DMS 273 treated with DMSO at 0.1 percent for 48 hours (cell line): ENCODE data around the gene TEX22.

ENCODE experiments used
- DNase-seq: peaks from one replicate; lab custom pipeline; 2025; lab: John Stamatoyannopoulos, UW

The TEX22 gene

DNA sequence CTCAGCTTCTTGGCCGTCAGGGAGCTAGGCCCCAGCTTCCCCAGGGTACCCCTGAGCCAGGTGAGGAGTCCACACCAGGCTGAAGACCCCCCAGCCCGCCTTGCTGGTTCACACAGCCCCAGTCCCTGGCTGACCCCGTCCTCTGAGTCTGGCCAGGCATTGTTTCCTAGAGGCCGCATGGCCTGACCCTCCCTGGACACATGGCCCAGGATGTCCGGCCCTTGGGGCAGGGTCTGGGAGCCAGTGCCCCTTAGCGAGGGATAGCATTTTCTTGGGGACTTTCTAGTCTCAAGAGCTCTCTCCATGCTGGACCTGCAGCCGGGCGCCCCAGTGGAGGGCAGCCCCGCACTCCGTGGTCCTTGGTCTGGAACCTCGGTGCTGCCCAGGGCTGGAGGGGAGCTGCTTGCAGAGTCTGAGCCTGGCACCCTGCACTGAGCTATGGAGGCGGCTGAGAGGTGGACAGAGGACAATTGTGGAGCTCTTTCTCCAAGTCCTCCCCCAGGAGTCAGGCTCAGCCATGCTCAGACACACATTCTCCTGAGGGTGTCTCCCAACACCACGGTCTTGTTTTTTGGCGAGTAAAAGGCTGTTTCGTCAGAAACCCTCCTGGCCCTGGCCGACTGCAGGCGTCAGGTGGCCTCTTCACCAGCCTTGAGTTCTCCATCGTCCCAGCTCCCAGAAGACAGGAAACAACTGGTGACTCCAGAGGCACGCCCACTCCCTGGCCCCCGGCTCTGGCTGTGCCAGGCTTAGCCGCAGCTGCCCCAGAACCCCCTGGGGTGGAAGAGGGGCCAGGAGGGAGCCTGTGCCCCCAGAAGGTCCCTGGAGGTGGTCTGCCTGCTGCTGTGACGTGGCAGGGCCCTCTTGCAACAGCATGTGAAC, 58.6 kb downstream of the TEX22 start:
- DNase-seq, result no peak

DNA sequence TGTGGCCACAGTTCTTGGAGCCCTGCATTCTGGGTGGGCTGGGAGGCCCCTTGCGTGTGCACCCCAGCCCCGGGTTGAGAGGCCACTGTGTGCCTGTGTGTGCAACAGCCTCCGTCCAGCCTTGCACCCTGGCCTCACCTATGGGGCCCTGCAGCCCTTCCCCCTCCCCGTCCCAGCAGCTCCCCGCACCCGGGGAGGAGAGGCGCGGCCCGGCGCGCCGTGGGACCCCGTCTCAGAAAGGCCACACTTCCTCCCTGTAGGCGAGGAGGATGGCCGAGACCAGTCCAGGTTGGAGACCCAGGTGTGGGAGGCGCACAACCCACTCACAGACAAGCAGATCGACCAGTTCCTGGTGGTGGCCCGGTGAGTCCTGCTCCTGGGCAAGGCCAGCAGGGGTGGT, 59.7 kb downstream of the TEX22 start:
- DNase-seq, result no peak

DNA sequence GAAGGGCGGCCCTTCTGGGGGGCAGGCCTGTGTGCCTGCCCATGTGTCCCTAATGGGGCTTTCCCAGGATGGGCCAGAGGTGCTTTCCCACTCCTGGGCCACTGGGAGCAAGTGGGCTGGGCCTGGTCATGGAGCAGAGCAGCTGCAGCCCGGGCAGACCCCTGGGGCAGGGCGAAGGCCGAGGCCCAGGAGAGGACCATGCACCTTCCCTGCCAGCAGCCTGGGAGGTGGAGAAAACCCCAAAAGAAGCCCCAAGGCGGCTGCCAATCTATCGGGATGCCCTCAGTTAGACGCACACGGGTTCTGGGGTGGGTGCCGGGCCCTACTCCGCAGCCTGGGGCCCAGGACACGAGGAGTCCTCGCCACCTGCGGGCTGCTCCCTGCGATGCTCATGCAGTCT, 60.2 kb downstream of the TEX22 start:
- DNase-seq, result no peak

DNA sequence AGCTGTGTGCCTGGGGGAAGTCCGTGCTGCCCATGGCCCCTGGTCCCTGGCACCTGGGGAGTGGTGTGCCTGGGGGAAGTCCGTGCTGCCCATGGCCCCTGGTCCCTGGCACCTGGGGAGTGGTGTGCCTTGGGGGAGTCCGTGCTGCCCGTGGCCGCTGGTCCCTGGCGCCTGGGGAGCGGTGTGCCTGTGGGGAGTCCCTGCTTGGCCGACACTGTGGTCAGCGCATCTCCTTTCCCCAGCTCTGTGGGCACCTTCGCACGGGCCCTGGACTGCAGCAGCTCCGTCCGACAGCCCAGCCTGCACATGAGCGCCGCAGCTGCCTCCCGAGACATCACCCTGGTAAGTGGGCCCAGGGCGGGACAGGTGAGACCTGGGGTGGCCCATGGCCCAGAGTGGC, 61.8 kb downstream of the TEX22 start:
- DNase-seq, result no peak

- no peak for DNase-seq
These were observed 62.3 kb downstream of the TEX22 start for GRCh38 chr14:105460616-105461015.

- DNase-seq, result no peak
These were observed 63.6 kb downstream of the TEX22 start for GRCh38 chr14:105461903-105462302.
